Muscle of back (tissue), 11 donors: Measurements from ENCODE around the gene TLR6. TPM values are rescaled to one million over a fixed set of nuclear protein-coding genes. Genes with fewer than 3 reads are reported as not detected.
"Not testable (repeated sequence)": the region's sequence is repeated elsewhere in the genome, so short reads cannot be mapped to it uniquely, and the experiment has no call there.

Experiments
- DNase-seq, 3 donors: peaks; one replicate each; pipeline versions ENCODE4 v3.0.0 to v3.0.0-alpha.2; 2013
- polyA plus RNA-seq, 10 donors: library from polyadenylated mRNA; unstranded; fragments of 120-200 nt; gene quantifications; one replicate each; pipeline ENCODE4 v1.2.1, GENCODE V29; 2013; ENCODE audit not compliant: insufficient read length in 10 of 10

The TLR6 gene
- polyA plus RNA-seq, 10 donors: 0.70 to 2.1 (median 1.0) TPM

GRCh38 chr4:38822748-38823303, 33.8 kb downstream of the TLR6 start:
- DNase-seq: no peak

GRCh38 chr4:38821739-38822138, 34.9 kb downstream of the TLR6 start:
- no peak for DNase-seq

GRCh38 chr4:38820329-38821061, 36.1 kb downstream of the TLR6 start:
- no peak for DNase-seq

GRCh38 chr4:38819569-38819968, 37.0 kb downstream of the TLR6 start:
- no peak for DNase-seq

GRCh38 chr4:38818441-38818976, 38.1 kb downstream of the TLR6 start:
- no peak for DNase-seq

- DNase-seq: no peak
Observed at GRCh38 chr4:38815885-38816782, 40.5 kb downstream of the TLR6 start.

- DNase-seq: no peak
Observed at GRCh38 chr4:38814386-38814785, 42.2 kb downstream of the TLR6 start.

GRCh38 chr4:38811297-38811696, 45.3 kb downstream of the TLR6 start:
- no peak for DNase-seq

GRCh38 chr4:38807462-38807861, 49.2 kb downstream of the TLR6 start:
- DNase-seq: not testable (repeated sequence)

- DNase-seq: not testable (repeated sequence)
Observed at GRCh38 chr4:38806251-38806650, 50.4 kb downstream of the TLR6 start.

- peak in 1 of 3 donors; percentile 35 for DNase-seq
Observed at GRCh38 chr4:38805530-38806145, 51.0 kb downstream of the TLR6 start.

GRCh38 chr4:38804654-38805295, 51.8 kb downstream of the TLR6 start, which contains the start of gene TLR1:
Gene TLR1 (minus strand): TSS chr4:38804791. CDS start chr4:38798831, 5,960 bp downstream.
- peak in 2 of 3 donors; percentile 54 to 62 for DNase-seq

- peak in 2 of 3 donors; percentile 41 to 79 for DNase-seq
Observed at GRCh38 chr4:38803833-38804653, 52.6 kb downstream of the TLR6 start.

- DNase-seq: no peak
Observed at GRCh38 chr4:38802561-38803355, 53.9 kb downstream of the TLR6 start.

- DNase-seq: no peak
Observed at GRCh38 chr4:38800961-38801450, 55.6 kb downstream of the TLR6 start.

GRCh38 chr4:38800366-38800765, 56.3 kb downstream of the TLR6 start:
- no peak for DNase-seq

GRCh38 chr4:38795087-38795486, 61.5 kb downstream of the TLR6 start:
- DNase-seq: no peak

- DNase-seq: no peak
Observed at GRCh38 chr4:38794051-38794450, 62.6 kb downstream of the TLR6 start.

- DNase-seq: no peak
Observed at GRCh38 chr4:38791010-38791409, 65.6 kb downstream of the TLR6 start.
